Natural killer cell (primary cell): ENCODE results near the gene OXNAD1. TPM values are rescaled to one million over a fixed set of nuclear protein-coding genes. Genes with fewer than 3 reads are reported as not detected.

ENCODE experiments used
- ATAC-seq, 3 donors: fragments of 150-1000 bp in 2 of 3; fragments of 200-7000 bp in 1 of 3; cut with Tn5 transposase; 1 replicate in 1 of 3; 2 replicates in 2 of 3; pipeline ENCODE4 v1.10.0; 2021; ENCODE audit warnings: mild to moderate bottlenecking in 2 of 3, moderate library complexity in 2 of 3
- DNase-seq, 2 donors: peaks; one replicate each; pipeline versions ENCODE4 v3.0.0 to v3.0.0-alpha.2; 2013 to 2021; ENCODE audit warnings: mixed read lengths in 1 of 2
- H3K27ac ChIP-seq: one replicate; pipeline ENCODE4 v1.5.1; 2013; ENCODE audit warnings: mild to moderate bottlenecking, low read length
- H3K27me3 ChIP-seq: one replicate; pipeline ENCODE4 v1.6.1; 2013; ENCODE audit warnings: low read length; ENCODE audit not compliant: control insufficient read depth, insufficient read depth
- H3K36me3 ChIP-seq: one replicate; pipeline ENCODE4 v1.6.1; 2013; ENCODE audit warnings: low read length; ENCODE audit not compliant: control insufficient read depth, insufficient read depth
- H3K4me1 ChIP-seq: one replicate; pipeline ENCODE4 v1.6.1; 2013; ENCODE audit warnings: low read length; ENCODE audit not compliant: control insufficient read depth, insufficient read depth
- H3K4me3 ChIP-seq: one replicate; pipeline ENCODE4 v1.5.1; 2013; ENCODE audit warnings: low read length
- H3K9me3 ChIP-seq: one replicate; pipeline ENCODE4 v1.6.1; 2013; ENCODE audit warnings: low read length; ENCODE audit not compliant: control insufficient read depth, insufficient read depth
- H3K27ac Mint-ChIP-seq, 2 donors: one replicate each; pipeline ENCODE4 v1.8.0; 2022; ENCODE audit warnings: mild to moderate bottlenecking in 2 of 2, mixed read lengths in 2 of 2, moderate library complexity in 1 of 2
- H3K27me3 Mint-ChIP-seq, 2 donors: one replicate each; pipeline ENCODE4 v1.8.0; 2022; ENCODE audit warnings: low read depth in 2 of 2, mixed read lengths in 2 of 2
- H3K36me3 Mint-ChIP-seq: one replicate; pipeline ENCODE4 v1.8.0; 2022; ENCODE audit warnings: mixed read lengths
- H3K4me1 Mint-ChIP-seq, 2 donors: one replicate each; pipeline ENCODE4 v1.8.0; 2022; ENCODE audit warnings: mixed read lengths in 2 of 2
- H3K4me3 Mint-ChIP-seq: one replicate; pipeline ENCODE4 v1.8.0; 2022; ENCODE audit warnings: mild to moderate bottlenecking, moderate library complexity, mixed read lengths
- H3K9me3 Mint-ChIP-seq, 2 donors: one replicate each; pipeline ENCODE4 v1.8.0; 2022; ENCODE audit warnings: mixed read lengths in 2 of 2
- WGBS: methylation state at CpG from one replicate; pipeline ENCODE4 v1.1.7; 2013; ENCODE audit warnings: missing lambda C conversion rate; ENCODE audit not compliant: insufficient coverage; 5-methylcytosine and 5-hydroxymethylcytosine counted together
- intact Hi-C: fragments of 100-400 bp; cut with micrococcal nuclease; formaldehyde crosslinking; loops from one replicate; pipeline ENCODE4 v1.14.2; 2022
- total RNA-seq, 4 donors: library from RNA; stranded (reverse); fragments of 120-200 nt in 1 of 4; gene quantifications; one replicate each; pipeline versions ENCODE4 v1.2.3 to v1.2.4, GENCODE V29; 2013 to 2022
- TF ChIP-seq, protein P1 (sequence below): fragments of 200-600 bp; IDR thresholded peaks from one replicate; pipeline ENCODE4 v1.8.0; 2022; ENCODE audit warnings: antibody characterized with exemption

OXNAD1 gene
- total RNA-seq, 3 donors from 2014 or later (not counting 1 experiment from before 2014, with no cell fraction given), result 16.7 to 26.1 (median 22.3) TPM

GRCh38 chr3:16239780-16240179 is 25.2 kb upstream of the OXNAD1 start:
- no peak for ATAC-seq

DNA sequence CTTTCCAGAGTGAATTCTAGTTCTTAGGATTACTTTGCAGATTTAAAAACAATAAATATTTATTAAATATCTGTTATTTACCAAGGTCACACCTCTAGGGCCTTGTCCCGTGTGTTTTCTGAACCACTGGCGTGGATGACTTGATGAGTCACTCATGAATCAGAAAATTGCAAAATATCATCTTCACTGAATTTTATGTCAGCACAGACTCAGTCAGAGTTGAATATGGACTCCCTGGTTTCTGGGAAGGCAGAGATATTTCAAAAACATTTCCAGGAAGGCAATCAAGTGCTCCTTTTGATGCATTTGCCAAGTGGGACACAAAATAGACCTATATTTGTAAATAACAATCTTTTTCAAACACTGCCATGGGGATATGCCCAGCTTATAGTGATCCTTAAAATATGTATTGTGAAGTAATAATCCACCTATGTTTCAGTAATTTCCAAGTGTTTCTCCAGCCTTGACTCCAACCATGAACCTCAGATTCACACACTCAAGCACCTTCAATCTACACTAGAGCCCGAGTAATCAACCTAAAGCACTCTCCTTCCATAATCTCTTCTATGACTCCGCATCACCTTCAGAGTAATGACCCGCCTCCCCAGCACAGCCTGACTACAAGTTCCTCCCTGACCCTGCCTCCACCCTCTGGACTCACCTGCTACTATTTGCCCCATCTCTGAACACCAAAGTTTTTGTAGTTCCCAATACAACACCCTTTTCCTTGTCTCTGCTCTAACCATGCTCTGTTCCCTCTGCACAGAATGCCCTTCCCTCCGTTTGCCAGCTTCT is 24.6 kb upstream of the OXNAD1 start:
- H3K4me1 ChIP-seq, result no peaks in the 10 kb centered on the region
- H3K27ac ChIP-seq, result no peak overlapping the region
- H3K36me3 ChIP-seq, result no peaks in the 10 kb centered on the region
- WGBS, result 87% methylated on average over 6 of the region's 6 CpGs
- no peak overlapping the region for H3K4me3 ChIP-seq
- ATAC-seq (no peak), DNase-seq (no peak)
- no peaks in the 10 kb centered on the region for H3K9me3 Mint-ChIP-seq
- no peaks in the 10 kb centered on the region for H3K27me3 ChIP-seq
- TF ChIP-seq, protein P1, sequence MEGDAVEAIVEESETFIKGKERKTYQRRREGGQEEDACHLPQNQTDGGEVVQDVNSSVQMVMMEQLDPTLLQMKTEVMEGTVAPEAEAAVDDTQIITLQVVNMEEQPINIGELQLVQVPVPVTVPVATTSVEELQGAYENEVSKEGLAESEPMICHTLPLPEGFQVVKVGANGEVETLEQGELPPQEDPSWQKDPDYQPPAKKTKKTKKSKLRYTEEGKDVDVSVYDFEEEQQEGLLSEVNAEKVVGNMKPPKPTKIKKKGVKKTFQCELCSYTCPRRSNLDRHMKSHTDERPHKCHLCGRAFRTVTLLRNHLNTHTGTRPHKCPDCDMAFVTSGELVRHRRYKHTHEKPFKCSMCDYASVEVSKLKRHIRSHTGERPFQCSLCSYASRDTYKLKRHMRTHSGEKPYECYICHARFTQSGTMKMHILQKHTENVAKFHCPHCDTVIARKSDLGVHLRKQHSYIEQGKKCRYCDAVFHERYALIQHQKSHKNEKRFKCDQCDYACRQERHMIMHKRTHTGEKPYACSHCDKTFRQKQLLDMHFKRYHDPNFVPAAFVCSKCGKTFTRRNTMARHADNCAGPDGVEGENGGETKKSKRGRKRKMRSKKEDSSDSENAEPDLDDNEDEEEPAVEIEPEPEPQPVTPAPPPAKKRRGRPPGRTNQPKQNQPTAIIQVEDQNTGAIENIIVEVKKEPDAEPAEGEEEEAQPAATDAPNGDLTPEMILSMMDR, result no peak
- H3K27me3 Mint-ChIP-seq, result no peaks in the 10 kb centered on the region
- H3K27ac Mint-ChIP-seq, result no peak overlapping the region
- no peaks in the 10 kb centered on the region for H3K4me1 Mint-ChIP-seq
- no peak overlapping the region for H3K4me3 Mint-ChIP-seq
- intact Hi-C loops, result no loop called here
- no peaks in the 10 kb centered on the region for H3K36me3 Mint-ChIP-seq
- no peaks in the 10 kb centered on the region for H3K9me3 ChIP-seq

More at GRCh38 chr3:16239780-16240179, 25.2 kb upstream of the OXNAD1 start:
- Histone ChIP-seq H3K36me3 (no peaks in the 10 kb centered on the region), H3K9me3 (no peaks in the 10 kb centered on the region), H3K27me3 (no peaks in the 10 kb centered on the region), H3K27ac (no peak overlapping the region), H3K4me1 (no peaks in the 10 kb centered on the region), H3K4me3 (no peak overlapping the region)
- H3K9me3 Mint-ChIP-seq, result no peaks in the 10 kb centered on the region
- no peaks in the 10 kb centered on the region for H3K36me3 Mint-ChIP-seq
- DNase-seq, result no peak
- H3K4me3 Mint-ChIP-seq, result no peak overlapping the region
- no peak overlapping the region for H3K27ac Mint-ChIP-seq
- intact Hi-C loops, result no loop called here
- H3K4me1 Mint-ChIP-seq, result no peaks in the 10 kb centered on the region
- TF ChIP-seq, protein P1, result no peak
- WGBS, result 92% methylated on average over 2 of the region's 4 CpGs
- no peaks in the 10 kb centered on the region for H3K27me3 Mint-ChIP-seq

GRCh38 chr3:16241225-16241624 is 23.8 kb upstream of the OXNAD1 start:
- Histone ChIP-seq H3K36me3 (no peaks in the 10 kb centered on the region), H3K4me1 (no peaks in the 10 kb centered on the region), H3K27me3 (no peaks in the 10 kb centered on the region), H3K9me3 (no peaks in the 10 kb centered on the region), H3K27ac (no peak overlapping the region), H3K4me3 (no peak overlapping the region)
- no peaks in the 10 kb centered on the region for H3K36me3 Mint-ChIP-seq
- H3K27me3 Mint-ChIP-seq, result no peaks in the 10 kb centered on the region
- no peak overlapping the region for H3K27ac Mint-ChIP-seq
- ATAC-seq, result no peak
- H3K9me3 Mint-ChIP-seq, result no peaks in the 10 kb centered on the region
- no peak overlapping the region for H3K4me3 Mint-ChIP-seq
- no peaks in the 10 kb centered on the region for H3K4me1 Mint-ChIP-seq
- intact Hi-C loops, result no loop called here
- TF ChIP-seq, protein P1, result no peak
- WGBS, result 97% methylated on average over 5 of the region's 5 CpGs
- DNase-seq, result no peak

GRCh38 chr3:16242177-16242576 is 22.8 kb upstream of the OXNAD1 start:
- Mint-ChIP-seq H3K36me3 (no peaks in the 10 kb centered on the region), H3K4me3 (no peak overlapping the region), H3K4me1 (peaks cover 0 to 3% of the 10 kb centered on the region in 2 donors), H3K27me3 (no peaks in the 10 kb centered on the region), H3K9me3 (no peaks in the 10 kb centered on the region), H3K27ac (no peak overlapping the region)
- WGBS, result 95% methylated on average over 3 of the region's 5 CpGs
- no peaks in the 10 kb centered on the region for H3K9me3 ChIP-seq
- H3K4me3 ChIP-seq, result no peak overlapping the region
- TF ChIP-seq, protein P1, result no peak
- H3K27me3 ChIP-seq, result no peaks in the 10 kb centered on the region
- ATAC-seq (no peak), DNase-seq (no peak)
- H3K27ac ChIP-seq, result no peak overlapping the region
- intact Hi-C loops, result no loop called here
- no peaks in the 10 kb centered on the region for H3K36me3 ChIP-seq
- no peaks in the 10 kb centered on the region for H3K4me1 ChIP-seq
